ENCODE data around the gene ZBTB11.
"Not testable (repeated sequence)": the region's sequence is repeated elsewhere in the genome, so short reads cannot be mapped to it uniquely, and the experiment has no call there.

The ZBTB11 gene, protein sequence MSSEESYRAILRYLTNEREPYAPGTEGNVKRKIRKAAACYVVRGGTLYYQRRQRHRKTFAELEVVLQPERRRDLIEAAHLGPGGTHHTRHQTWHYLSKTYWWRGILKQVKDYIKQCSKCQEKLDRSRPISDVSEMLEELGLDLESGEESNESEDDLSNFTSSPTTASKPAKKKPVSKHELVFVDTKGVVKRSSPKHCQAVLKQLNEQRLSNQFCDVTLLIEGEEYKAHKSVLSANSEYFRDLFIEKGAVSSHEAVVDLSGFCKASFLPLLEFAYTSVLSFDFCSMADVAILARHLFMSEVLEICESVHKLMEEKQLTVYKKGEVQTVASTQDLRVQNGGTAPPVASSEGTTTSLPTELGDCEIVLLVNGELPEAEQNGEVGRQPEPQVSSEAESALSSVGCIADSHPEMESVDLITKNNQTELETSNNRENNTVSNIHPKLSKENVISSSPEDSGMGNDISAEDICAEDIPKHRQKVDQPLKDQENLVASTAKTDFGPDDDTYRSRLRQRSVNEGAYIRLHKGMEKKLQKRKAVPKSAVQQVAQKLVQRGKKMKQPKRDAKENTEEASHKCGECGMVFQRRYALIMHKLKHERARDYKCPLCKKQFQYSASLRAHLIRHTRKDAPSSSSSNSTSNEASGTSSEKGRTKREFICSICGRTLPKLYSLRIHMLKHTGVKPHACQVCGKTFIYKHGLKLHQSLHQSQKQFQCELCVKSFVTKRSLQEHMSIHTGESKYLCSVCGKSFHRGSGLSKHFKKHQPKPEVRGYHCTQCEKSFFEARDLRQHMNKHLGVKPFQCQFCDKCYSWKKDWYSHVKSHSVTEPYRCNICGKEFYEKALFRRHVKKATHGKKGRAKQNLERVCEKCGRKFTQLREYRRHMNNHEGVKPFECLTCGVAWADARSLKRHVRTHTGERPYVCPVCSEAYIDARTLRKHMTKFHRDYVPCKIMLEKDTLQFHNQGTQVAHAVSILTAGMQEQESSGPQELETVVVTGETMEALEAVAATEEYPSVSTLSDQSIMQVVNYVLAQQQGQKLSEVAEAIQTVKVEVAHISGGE

DNA sequence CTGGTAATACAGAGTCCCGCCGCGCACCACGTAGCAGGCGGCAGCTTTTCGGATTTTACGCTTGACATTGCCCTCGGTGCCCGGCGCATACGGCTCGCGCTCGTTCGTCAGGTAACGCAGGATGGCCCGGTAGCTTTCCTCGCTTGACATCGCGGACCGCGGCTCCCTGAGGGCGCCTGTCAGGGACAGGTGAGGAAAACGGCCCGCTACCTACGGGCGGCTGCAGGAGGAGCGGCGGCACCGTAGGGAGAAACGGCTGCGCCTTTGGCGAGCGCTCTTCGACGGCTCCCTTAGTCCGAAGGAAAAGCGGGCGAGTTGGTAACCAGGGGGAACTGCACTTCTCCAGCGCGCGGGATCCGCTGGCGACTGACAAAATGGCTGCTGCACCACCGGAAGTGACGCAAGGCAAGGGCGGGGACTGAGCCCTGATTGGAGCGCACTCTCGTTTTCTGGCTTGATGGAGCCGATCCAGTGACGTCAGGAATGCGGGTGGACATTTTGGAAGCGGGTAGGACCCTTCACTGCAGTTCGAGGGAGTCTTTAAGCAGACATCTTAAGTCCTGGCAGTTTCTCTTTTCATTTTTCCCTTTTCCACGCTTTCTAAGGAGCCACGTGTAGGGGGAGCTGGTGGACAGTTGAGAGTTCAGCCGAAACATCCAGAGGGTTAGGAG, at the start of gene ZBTB11:
TSS of gene ZBTB11 (minus strand) at position 368 of the 671 bp plus-strand sequence. CDS start at position 150, 218 bp downstream.
- DNase-seq (ENCODE audit: low spot score) = peak; percentile 99

DNA sequence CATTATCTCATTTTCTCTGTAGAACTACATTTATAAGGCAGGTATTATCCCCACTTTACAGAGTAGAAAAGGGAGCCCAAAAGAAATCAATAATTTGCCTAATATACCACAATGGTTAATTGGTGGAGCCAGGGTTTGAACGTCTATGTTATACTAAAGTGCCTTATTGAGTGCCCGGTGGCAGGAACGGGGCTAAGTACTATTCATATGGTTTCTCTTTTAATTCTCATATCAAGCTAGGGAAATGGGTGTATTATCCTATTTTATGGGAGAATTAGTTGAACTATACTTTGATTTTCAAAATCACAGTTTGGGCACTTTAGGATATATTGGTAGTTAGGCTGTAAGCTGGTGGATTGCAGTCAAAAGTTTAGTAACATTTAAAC, 49.0 kb upstream of the ZBTB11 start:
- no peak for DNase-seq (ENCODE audit: low spot score)

DNA sequence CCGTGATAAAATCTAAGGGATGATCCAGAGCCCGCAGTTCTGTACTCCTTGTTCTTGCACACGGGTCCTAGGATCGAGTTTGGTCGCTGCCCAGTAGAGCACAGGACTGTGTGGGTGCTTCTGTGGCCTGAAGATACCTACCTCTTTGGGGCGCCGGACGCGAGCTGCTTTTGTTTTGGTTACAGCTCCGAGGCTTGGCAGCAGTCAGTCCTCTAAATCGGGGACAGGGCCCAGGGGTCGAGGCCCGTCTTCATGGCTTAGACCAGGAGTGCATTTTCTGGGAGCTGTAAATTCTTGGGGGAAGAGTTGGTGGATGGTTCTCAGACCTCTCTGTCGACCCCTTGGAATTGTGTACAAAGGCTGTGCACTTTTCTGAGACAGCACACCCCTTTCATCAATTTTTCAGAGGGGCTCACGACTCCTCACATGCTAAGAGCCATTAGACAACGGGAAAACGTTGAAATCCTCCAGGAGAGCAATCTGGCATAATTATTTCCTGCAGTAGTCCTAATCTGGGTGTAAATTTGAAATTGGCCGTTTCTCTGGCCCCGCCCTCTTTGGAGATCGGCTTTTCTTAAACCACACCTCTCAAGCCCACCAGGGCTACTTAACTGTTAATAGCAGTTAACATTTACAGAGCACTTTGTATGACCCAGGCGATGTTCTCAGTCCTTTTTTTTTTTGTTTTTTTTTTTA, 48.4 kb upstream of the ZBTB11 start:
- no peak for DNase-seq (ENCODE audit: low spot score)

DNA sequence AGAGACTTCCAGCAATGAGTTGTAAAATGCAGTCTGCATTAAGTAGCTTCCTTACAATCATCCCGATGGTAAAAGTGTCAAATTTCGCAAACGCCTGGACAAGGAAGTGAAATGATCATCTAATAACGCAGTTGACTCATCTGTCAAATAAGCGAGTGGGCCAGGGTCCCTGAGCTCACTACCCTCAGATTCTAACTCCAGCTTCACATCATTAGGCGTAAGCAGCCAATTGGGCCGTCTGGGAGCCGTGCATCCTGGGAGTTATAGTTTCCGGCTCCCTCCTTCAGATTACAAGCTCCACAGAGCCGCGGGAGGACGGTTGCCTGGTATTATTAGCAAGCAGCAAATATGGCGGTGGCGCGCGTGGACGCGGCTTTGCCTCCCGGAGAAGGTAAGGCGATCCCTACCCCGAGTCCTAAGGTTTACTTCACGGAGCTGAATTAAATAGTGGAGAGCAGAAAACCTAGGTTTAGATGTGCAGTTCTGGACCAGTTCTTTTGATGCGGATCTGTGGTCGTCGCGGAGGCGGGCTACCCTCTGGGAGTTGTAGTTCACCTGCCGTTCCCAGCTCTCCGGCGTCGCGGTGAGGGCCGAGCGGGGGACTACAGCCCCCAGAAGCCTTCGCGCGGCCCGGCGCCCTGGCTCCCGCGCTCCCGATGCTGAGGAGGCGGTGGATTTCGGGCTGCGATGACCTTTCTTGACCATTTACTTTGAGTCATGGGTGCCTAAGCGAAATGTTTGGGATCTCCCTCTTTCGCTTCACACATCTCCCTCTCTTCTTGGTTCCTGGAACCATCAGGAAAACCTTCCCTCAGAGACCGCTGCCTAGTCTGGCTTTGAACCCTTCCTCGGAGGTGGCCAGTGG, 47.6 kb upstream of the ZBTB11 start, which contains the start of gene CEP97:
TSS of gene CEP97 (plus strand) at position 286 of the 865 bp plus-strand sequence. CDS start at position 349, 63 bp downstream.
- DNase-seq (ENCODE audit: low spot score) = peak; percentile 94

DNA sequence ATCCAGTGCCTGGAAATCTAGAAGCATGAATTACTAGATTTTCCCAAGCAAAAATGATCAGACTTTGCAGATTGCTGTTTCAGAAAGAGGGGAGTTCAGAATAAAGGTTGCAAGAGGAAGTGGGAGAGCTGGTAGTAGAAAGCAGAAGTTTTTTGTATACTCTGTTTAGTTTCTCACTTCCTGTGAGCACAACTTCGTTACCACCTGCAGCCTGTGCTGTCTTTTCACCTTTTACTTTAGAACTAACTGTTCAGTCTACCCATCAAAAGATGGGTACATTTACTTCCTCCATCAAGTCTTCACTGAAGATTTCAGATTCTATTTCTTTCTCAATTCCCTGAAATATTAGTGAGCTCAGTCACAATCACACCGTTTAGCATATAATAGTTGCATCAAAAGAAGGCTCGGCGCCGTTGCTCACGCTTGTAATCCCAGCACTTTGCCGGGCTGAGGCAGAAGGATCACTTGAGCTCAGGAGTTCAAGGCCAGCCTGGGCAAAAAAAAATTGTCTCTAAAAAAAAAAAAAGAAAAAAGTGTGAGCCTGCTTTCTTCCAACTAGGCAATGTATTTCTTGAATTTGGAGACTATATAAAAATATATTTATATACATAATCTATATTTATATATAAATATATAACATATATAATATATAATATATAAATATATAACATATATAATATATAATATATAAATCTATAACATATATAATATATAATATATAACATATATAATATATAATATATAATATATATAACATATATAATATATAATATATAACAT, 45.7 kb upstream of the ZBTB11 start:
- no peak for DNase-seq (ENCODE audit: low spot score)

DNA sequence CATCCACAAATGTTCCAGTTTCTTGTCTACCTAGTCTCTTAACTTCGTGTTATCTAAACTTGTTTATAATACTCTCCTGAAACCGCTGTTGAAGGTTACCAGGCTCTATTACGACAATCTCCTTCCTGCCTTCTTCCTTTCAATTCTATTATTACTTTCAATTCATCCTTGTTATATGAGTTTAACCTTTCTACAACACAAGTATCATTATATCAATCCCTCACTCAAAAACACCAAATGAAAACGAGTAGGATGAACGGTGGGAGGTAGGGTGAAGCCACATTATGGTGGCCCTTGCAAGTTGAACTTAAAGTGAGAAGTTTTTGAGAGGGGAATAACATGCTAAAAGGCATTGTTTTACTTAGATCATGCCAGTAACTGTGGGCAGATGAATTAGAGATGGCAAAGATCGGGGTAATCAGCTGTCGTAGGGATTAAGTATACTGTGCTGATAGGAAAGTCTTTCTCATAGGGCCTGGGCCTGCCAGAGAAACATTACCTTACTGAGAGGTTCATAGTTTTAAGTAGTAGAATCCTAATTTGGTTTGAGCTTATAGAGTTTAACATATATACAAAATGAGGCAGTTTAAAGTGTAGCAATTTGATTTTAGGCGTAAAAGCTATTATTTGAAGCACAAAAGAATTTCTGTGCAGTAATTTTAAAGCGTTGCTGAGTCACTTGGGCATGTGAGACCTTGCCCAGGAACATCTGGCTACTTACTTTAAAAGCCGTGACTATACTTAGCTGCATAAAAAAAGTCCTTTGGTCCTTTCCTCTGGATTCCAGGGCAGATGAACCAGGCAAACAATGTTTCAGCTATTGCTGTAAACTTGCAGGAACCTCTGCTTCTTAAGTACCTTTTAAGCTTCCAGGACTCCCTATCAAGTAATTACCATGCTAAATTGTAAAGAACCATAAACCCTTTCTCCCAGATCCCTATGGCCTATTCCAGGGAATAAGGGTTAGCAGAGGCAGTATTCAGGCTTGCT, 44.2 kb upstream of the ZBTB11 start:
- DNase-seq (ENCODE audit: low spot score) = no peak

DNA sequence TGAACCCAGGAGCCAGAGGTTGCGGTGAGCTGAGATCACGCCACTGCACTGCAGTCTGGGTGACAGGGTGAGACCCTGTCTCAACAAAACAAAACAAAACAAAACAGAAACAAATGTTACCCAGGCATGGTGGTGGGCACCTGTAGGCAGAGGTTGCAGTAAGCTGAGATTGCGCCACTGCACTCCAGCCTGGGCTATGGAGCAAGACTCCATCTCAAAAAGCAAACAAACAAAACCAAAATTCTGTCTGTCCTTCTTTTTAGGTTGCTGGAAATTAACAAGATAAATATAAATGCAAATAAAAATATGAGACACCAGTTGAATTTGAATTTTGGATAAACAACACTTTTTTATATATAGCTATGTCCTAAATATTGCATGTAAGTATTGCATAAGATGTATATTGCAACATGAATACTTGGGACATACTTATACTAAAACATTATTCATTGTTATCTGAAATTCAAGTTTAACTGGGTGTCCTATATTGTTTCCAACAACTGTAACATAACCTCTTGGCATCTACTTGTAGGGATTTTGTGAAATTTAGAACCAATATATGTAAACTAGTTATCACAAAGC, 42.8 kb upstream of the ZBTB11 start:
- no peak for DNase-seq (ENCODE audit: low spot score)

DNA sequence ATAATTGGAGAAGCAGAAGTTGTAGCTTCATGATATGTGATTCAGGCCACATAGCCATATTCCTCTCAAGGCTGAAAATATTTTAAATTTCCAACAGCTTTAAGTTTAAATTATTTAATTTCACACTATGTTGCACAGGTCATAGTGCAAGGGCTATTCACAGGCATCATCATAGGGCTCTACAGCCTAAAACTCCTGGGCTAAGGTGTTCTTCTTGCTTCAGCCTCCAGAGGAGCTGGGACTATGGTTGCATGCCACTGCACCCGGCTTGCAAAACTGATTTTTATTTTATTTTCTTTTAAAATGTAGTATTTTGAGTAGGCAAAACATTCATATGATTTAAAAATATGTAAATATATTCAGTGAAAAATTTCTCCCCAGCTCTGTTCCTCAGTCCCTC, 41.5 kb upstream of the ZBTB11 start:
- no peak for DNase-seq (ENCODE audit: low spot score)

DNA sequence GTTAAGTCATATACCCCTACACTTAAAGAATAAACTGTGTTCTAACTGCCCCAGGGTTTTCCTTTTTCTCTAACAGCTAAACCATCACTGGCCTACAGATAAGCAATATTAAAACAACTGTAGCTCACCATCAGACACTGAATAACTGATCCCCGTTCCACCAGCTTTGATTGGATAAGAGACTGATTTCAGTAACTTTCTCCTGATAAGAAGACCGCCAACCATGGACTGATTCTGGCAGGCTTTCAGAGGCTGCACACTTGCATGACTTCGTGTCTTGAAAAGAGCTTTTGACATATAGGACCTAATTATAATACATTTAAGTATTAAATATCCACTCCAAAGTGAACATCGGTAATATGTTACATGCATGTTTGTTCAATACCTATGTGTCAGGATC, 32.2 kb upstream of the ZBTB11 start:
- DNase-seq (ENCODE audit: low spot score) = no peak

DNA sequence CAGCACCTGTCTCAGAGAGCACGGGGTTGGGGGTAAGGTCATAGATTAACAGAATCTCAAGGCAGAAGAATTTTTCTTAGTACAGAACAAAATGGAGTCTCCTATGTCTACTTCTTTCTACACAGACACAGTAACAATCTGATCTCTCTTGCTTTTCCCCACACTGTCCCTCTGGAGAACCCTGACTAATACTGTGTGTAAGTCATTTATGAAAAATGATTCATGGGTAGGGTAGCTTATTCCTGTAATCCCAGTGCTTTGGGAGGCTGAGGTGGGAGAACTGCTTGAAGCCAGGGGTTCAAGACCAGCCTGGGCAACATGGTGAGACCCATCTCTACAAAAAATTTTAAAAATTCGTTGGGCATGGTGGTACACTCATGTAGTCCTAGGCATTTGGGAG, 27.7 kb upstream of the ZBTB11 start:
- not testable (repeated sequence) for DNase-seq (ENCODE audit: low spot score)

DNA sequence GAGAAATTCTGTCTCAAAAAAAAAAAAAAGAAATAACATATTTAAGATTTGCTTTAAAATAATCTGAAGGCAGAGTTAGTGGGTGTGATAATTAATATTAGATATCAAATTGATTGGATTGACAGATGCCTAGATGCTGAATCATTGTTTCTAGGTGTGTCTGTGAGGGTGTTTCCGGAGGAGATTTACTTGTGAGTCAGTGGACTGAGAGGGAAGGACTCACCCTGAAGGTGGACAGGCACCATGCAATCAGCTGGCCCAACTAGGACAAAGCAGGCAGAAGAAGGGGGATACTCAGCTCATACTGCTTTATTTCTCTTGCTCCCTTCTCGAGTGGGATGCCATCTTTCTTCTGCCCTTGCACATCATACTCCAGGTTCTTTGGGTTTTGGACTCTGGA, 26.2 kb upstream of the ZBTB11 start:
- no peak for DNase-seq (ENCODE audit: low spot score)

DNA sequence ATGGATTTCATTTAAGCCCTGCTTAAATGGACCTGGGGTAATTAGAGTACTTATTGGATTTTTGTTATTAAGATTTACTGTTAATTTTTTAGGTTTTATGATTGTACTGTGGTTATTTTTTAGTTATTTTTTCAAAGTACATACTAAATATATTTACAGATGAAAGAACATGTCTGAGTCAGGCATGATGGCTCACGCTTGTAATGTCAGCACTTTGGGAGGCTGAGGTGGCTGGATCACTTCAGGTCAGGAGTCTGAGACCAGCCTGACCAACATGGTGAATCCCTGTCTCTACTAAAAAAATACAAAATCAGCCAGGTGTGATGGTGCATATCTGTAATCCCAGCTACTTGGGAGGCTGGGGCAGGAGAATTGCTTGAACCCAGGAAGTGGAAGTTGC, 25.8 kb upstream of the ZBTB11 start:
- DNase-seq (ENCODE audit: low spot score) = no peak

DNA sequence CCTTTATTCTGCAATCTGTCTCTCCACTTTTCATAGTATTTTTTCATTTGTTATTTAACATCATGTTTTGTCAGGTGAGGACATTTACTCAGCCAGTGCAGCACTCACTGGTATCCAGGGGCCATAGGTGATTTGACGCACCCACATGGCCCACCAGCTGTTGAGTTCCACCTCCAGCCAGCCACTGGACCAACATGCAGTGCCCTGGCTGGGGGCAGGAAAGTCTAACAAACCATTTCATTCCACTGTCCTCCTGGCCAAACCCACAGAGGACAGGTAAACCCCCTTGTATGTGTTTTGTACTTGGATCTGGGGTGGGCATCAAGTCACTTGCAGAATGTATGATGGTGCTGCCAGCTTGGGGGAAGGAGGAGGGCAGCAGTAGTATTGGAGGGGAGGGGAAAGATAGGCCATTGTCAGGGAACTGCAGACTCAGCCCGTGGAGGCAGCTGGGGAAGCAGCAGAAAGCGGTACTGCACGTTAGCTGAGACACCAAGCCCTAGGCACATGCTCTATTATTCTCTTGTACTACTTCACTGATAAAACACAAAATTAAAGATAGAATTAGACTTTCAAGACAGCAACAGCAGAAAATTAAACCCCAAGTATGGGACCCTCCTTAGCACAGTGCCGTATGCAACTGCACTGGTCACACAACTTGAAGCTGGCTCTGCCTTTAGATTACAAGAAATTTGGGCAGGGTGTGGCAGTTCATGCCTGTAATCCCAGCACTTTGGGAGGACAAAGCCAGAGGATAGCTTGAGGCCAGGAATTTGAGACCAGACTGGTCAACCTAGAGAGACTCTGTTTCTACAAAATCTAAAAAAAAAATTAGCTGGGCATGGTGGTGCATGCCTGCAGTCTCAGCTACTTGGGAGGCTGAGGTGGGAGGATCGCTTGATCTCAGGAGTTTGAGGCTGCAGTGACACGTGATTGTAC, 25.0 kb upstream of the ZBTB11 start:
- no peak for DNase-seq (ENCODE audit: low spot score)

DNA sequence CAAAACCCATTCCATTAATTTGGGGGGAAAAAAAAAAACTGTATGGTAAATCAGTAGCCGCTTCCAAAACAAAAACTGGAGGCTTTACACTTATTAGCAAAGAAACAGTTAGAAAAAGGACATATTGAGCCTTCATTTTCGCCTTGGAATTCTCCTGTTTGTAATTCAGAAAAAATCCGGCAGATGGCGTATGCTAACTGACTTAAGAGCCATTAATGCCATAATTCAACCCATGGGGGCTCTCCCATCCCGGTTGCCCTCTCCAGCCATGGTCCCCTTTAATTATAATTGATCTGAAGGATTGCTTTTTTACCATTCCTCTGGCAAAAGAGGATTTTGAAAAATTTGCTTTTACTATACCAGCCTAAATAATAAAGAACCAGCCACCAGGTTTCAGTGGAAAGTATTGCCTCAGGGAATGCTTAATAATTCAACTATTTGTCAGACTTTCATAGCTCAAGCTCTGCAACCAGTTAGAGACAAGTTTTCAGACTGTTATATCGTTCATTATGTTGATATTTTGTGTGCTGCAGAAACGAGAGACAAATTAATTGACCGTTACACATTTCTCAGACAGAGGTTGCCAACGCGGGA, 18.9 kb upstream of the ZBTB11 start:
- DNase-seq (ENCODE audit: low spot score) = peak; percentile 51

DNA sequence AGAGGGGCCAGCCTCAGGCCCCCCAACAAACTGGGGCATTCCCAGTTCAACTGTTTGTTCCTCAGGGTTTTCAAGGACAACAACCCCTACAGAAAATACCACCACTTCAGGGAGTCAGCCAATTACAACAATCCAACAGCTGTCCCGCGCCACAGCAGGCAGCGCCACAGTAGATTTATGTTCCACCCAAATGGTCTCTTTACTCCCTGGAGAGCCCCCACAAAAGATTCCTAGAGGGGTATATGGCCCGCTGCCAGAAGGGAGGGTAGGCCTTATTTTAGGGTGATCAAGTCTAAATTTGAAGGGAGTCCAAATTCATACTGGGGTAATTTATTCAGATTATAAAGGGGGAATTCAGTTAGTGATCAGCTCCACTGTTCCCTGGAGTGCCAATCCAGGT, 17.9 kb upstream of the ZBTB11 start:
- DNase-seq (ENCODE audit: low spot score) = not testable (repeated sequence)

DNA sequence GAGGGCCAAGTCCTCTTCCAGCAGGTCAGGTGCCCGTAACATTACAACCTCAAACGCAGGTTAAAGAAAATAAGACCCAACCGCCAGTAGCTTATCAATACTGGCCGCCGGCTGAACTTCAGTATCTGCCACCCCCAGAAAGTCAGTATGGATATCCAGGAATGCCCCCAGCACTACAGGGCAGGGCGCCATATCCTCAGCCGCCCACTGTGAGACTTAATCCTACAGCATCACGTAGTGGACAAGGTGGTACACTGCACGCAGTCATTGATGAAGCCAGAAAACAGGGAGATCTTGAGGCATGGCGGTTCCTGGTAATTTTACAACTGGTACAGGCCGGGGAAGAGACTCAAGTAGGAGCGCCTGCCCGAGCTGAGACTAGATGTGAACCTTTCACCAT, 16.6 kb upstream of the ZBTB11 start:
- peak; percentile 52 for DNase-seq (ENCODE audit: low spot score)

Measured in kidney capillary endothelial cell (primary cell).